Uterus (tissue), 2 donors: ENCODE data around the gene ADGRA3.

ENCODE experiments used
- CTCF ChIP-seq, 4 experiments: fragments of 200-600 bp in 2 of 4; fragments of 450-650 bp in 2 of 4; sonication (generic) in 2 of 4; IDR thresholded peaks; one replicate each; pipeline ENCODE4 v1.5.1; 2016 to 2019; ENCODE audit warnings: antibody characterized with exemption in 4 of 4, mild to moderate bottlenecking in 2 of 4, moderate library complexity in 1 of 4
- POLR2A ChIP-seq, 2 donors: fragments of 450-650 bp; IDR thresholded peaks; one replicate each; pipeline ENCODE4 v1.6.1; 2016; ENCODE audit warnings: antibody characterized with exemption in 2 of 2, mild to moderate bottlenecking in 1 of 2, moderate library complexity in 1 of 2

DNA sequence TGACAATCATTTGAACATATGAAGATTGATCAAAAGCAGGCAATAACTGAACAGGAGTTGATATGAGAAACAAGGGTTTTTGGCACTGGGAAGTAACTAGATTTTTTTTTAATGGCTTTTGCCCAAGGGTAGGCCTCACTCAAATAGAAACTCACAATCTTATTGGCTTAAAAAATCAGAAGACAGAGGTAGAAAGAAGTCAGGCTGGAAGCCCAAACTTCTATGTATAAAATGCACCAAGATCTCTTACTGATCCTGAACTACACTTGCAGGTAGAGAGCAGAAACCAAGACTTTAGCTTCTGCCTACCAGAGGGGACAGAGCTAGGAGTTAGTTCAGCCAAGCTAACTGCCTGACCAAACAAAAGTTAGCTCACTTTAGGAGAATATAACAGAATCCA lies 74.9 kb downstream of the ADGRA3 start:
- TF ChIP-seq CTCF (IDR thresholded peaks at IDR 0.05) (no peak), POLR2A (IDR thresholded peaks at IDR 0.05) (no peak)
